Muscle of leg (tissue), 11 donors: ENCODE measurements around the gene KCP. TPM values are rescaled to one million over a fixed set of nuclear protein-coding genes. Genes with fewer than 3 reads are reported as not detected.
"Not testable (repeated sequence)": the region's sequence is repeated elsewhere in the genome, so short reads cannot be mapped to it uniquely, and the experiment has no call there.

ENCODE experiments used
- DNase-seq: peaks from one replicate; pipeline ENCODE4 v3.0.0; 2013
- H3K27ac ChIP-seq: one replicate; pipeline ENCODE4 v1.5.1; 2013; ENCODE audit warnings: mild to moderate bottlenecking, low read length, control low read depth
- H3K27me3 ChIP-seq: one replicate; pipeline ENCODE4 v1.6.1; 2013; ENCODE audit warnings: low read length; ENCODE audit not compliant: control insufficient read depth, insufficient read depth
- H3K36me3 ChIP-seq: one replicate; pipeline ENCODE4 v1.6.1; 2013; ENCODE audit warnings: low read length; ENCODE audit not compliant: control insufficient read depth, insufficient read depth
- H3K4me1 ChIP-seq: one replicate; pipeline ENCODE4 v1.6.1; 2013; ENCODE audit warnings: low read length; ENCODE audit not compliant: control insufficient read depth, insufficient read depth
- H3K4me3 ChIP-seq: one replicate; pipeline ENCODE4 v1.5.1; 2013; ENCODE audit warnings: low read length, control low read depth
- H3K9me3 ChIP-seq: replicated peaks from 2 replicates; pipeline ENCODE4 v1.6.1; 2013; ENCODE audit warnings: low read depth, low read length; ENCODE audit not compliant: control insufficient read depth
- WGBS: methylation state at CpG from one replicate; pipeline ENCODE4 v1.1.5; 2013; ENCODE audit warnings: missing lambda C conversion rate; ENCODE audit not compliant: insufficient coverage; 5-methylcytosine and 5-hydroxymethylcytosine counted together
- polyA plus RNA-seq, 8 donors: library from polyadenylated mRNA; unstranded; fragments of 120-200 nt; gene quantifications; one replicate each; pipeline versions ENCODE4 v1.2.1 to v1.2.3, GENCODE V29; 2013; ENCODE audit warnings: inconsistent platforms in 1 of 8, low replicate concordance in 1 of 8; ENCODE audit not compliant: insufficient read length in 8 of 8, insufficient read depth in 1 of 8
- total RNA-seq: library from RNA; stranded (reverse); fragments of 120-200 nt; gene quantifications from one replicate; pipeline ENCODE4 v1.2.4, GENCODE V29; 2013

The KCP gene
- total and polyA plus RNA-seq, 9 donors = 0.50 to 1.8 (median 1.1) TPM

- H3K27me3 ChIP-seq = peaks cover 79% of the 10 kb centered on the region
- H3K4me3 ChIP-seq = no peak overlapping the region
- no peak overlapping the region for H3K27ac ChIP-seq
- WGBS = 89% methylated on average over 10 of the region's 10 CpGs
- H3K36me3 ChIP-seq = no peaks in the 10 kb centered on the region
- H3K4me1 ChIP-seq = peaks cover 24% of the 10 kb centered on the region
- DNase-seq = no peak
- no peaks in the 10 kb centered on the region for H3K9me3 ChIP-seq
These were observed 3.5 kb upstream of the KCP start for GRCh38 chr7:128913870-128914565.

GRCh38 chr7:128912709-128913495 is 2.4 kb upstream of the KCP start:
- Histone ChIP-seq H3K4me1 (peaks cover 24% of the 10 kb centered on the region), H3K27me3 (peaks cover 79% of the 10 kb centered on the region)
- not testable (repeated sequence) for H3K4me3 ChIP-seq, H3K36me3 ChIP-seq, H3K9me3 ChIP-seq, DNase-seq, H3K27ac ChIP-seq
- whole genome bisulfite sequencing = 73% methylated on average over 2 of the region's 20 CpGs

GRCh38 chr7:128912281-128912680 is 1.8 kb upstream of the KCP start:
- 90% methylated on average over 2 of the region's 3 CpGs for WGBS

GRCh38 chr7:128911423-128912031 is 1.0 kb upstream of the KCP start:
- peaks cover 24% of the 10 kb centered on the region for H3K4me1 ChIP-seq
- WGBS = 29% methylated on average over 4 of the region's 8 CpGs
- no peaks in the 10 kb centered on the region for H3K36me3 ChIP-seq
- no peaks in the 10 kb centered on the region for H3K9me3 ChIP-seq
- H3K27me3 ChIP-seq = peaks cover 72% of the 10 kb centered on the region
- no peak overlapping the region for H3K4me3 ChIP-seq
- peak overlapping the region; percentile 57 for H3K27ac ChIP-seq
- DNase-seq = peak; percentile 83

More at GRCh38 chr7:128912281-128912680, 1.8 kb upstream of the KCP start:
- H3K36me3 ChIP-seq = no peaks in the 10 kb centered on the region
- DNase-seq = no peak
- no peak overlapping the region for H3K27ac ChIP-seq
- peaks cover 79% of the 10 kb centered on the region for H3K27me3 ChIP-seq
- H3K9me3 ChIP-seq = no peaks in the 10 kb centered on the region
- no peak overlapping the region for H3K4me3 ChIP-seq
- peaks cover 24% of the 10 kb centered on the region for H3K4me1 ChIP-seq

- no peaks in the 10 kb centered on the region for H3K9me3 ChIP-seq
- H3K27ac ChIP-seq = no peak overlapping the region
- no peaks in the 10 kb centered on the region for H3K36me3 ChIP-seq
- H3K4me3 ChIP-seq = peak overlapping the region; percentile 28
- peaks cover 58% of the 10 kb centered on the region for H3K27me3 ChIP-seq
- peaks cover 21% of the 10 kb centered on the region for H3K4me1 ChIP-seq
- 9% methylated on average over 31 of the region's 42 CpGs for WGBS
- DNase-seq = peak; percentile 31
These were observed 612 bp downstream of the KCP start for GRCh38 chr7:128909625-128910568.

- Histone ChIP-seq H3K27ac (no peak overlapping the region), H3K4me1 (peaks cover 21% of the 10 kb centered on the region), H3K27me3 (peaks cover 49% of the 10 kb centered on the region), H3K9me3 (no peaks in the 10 kb centered on the region), H3K4me3 (no peak overlapping the region), H3K36me3 (no peaks in the 10 kb centered on the region)
- DNase-seq = no peak
- WGBS = 77% methylated on average over 3 of the region's 6 CpGs
These were observed 1.5 kb downstream of the KCP start for GRCh38 chr7:128908750-128909624.

- no peak for DNase-seq
- WGBS = 92% methylated on average over 11 of the region's 19 CpGs
- no peaks in the 10 kb centered on the region for H3K36me3 ChIP-seq
- H3K27ac ChIP-seq = no peak overlapping the region
- no peaks in the 10 kb centered on the region for H3K9me3 ChIP-seq
- H3K4me1 ChIP-seq = peaks cover 21% of the 10 kb centered on the region
- no peak overlapping the region for H3K4me3 ChIP-seq
- H3K27me3 ChIP-seq = peaks cover 44% of the 10 kb centered on the region
These were observed 3.5 kb downstream of the KCP start for GRCh38 chr7:128906766-128907559.

- WGBS = 88% methylated on average over 3 of the region's 5 CpGs
- DNase-seq = no peak
- Histone ChIP-seq H3K27me3 (peaks cover 36% of the 10 kb centered on the region), H3K9me3 (no peaks in the 10 kb centered on the region), H3K36me3 (no peaks in the 10 kb centered on the region), H3K4me3 (no peak overlapping the region), H3K27ac (no peak overlapping the region), H3K4me1 (peaks cover 15% of the 10 kb centered on the region)
These were observed 4.3 kb downstream of the KCP start for GRCh38 chr7:128906001-128906765.
